ENCODE results near the gene MTOR.

- TF ChIP-seq CTCF (IDR thresholded peaks at IDR 0.05) (no peak), EZH2phosphoT487 (IDR thresholded peaks at IDR 0.05) (no peak)
These were observed 16.2 kb downstream of the MTOR start for GRCh38 chr1:11245904-11246719.

All from neural progenitor cell (in vitro differentiated cells).